Nephron progenitor cell (in vitro differentiated cells): ENCODE results near the gene SAXO1.
"Not testable (repeated sequence)": the region's sequence is repeated elsewhere in the genome, so short reads cannot be mapped to it uniquely, and the experiment has no call there.

Experiments used
- DNase-seq: peaks from one replicate; pipeline ENCODE4 v3.0.0; 2021
- H3K27ac Mint-ChIP-seq: 2 replicates; pipeline ENCODE4 v1.8.0; 2021; ENCODE audit warnings: mild to moderate bottlenecking, moderate library complexity, mixed read lengths
- H3K27me3 Mint-ChIP-seq: 2 replicates; pipeline ENCODE4 v1.8.0; 2021; ENCODE audit warnings: mild to moderate bottlenecking, low read depth, mixed read lengths; ENCODE audit not compliant: poor library complexity
- H3K36me3 Mint-ChIP-seq: 2 replicates; pipeline ENCODE4 v1.8.0; 2021; ENCODE audit warnings: low read depth, mixed read lengths
- H3K4me1 Mint-ChIP-seq: 2 replicates; pipeline ENCODE4 v1.8.0; 2021; ENCODE audit warnings: mixed read lengths
- H3K4me3 Mint-ChIP-seq: 2 replicates; pipeline ENCODE4 v1.8.0; 2021; ENCODE audit warnings: mild to moderate bottlenecking, moderate library complexity, mixed read lengths
- H3K9me3 Mint-ChIP-seq: 2 replicates; pipeline ENCODE4 v1.8.0; 2021; ENCODE audit warnings: mild to moderate bottlenecking, moderate library complexity, mixed read lengths
- TF ChIP-seq, protein P1 (sequence below): fragments of 200-600 bp; sonication (generic); IDR thresholded peaks from 2 replicates; pipeline ENCODE4 v1.5.0; 2021; ENCODE audit warnings: antibody characterized with exemption

SAXO1 gene

DNA sequence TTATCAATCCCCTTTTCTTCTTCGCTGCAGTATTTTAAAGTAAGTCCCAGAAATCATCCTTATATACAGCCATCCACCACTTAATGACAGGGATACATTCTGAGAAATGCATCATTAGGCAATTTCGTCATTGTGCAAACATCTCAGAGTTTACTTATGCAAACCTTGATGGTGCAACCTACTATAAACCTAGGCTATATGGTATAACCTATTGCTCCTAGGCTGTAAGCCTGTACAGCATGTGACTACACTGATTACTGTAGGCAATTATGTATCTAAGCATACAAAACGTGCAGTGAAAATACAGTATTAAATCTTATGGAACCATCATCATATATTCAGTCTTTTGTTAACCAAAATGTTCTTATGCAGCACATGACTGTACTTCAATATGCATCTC, 36.8 kb downstream of the SAXO1 start:
- peaks cover 34% of the 10 kb centered on the region for H3K9me3 Mint-ChIP-seq
- peaks cover 8% of the 10 kb centered on the region for H3K27me3 Mint-ChIP-seq
- no peak overlapping the region for H3K4me3 Mint-ChIP-seq
- H3K4me1 Mint-ChIP-seq, result peaks cover 16% of the 10 kb centered on the region
- H3K27ac Mint-ChIP-seq, result no peak overlapping the region
- H3K36me3 Mint-ChIP-seq, result peaks cover 22% of the 10 kb centered on the region
- TF ChIP-seq, protein P1, sequence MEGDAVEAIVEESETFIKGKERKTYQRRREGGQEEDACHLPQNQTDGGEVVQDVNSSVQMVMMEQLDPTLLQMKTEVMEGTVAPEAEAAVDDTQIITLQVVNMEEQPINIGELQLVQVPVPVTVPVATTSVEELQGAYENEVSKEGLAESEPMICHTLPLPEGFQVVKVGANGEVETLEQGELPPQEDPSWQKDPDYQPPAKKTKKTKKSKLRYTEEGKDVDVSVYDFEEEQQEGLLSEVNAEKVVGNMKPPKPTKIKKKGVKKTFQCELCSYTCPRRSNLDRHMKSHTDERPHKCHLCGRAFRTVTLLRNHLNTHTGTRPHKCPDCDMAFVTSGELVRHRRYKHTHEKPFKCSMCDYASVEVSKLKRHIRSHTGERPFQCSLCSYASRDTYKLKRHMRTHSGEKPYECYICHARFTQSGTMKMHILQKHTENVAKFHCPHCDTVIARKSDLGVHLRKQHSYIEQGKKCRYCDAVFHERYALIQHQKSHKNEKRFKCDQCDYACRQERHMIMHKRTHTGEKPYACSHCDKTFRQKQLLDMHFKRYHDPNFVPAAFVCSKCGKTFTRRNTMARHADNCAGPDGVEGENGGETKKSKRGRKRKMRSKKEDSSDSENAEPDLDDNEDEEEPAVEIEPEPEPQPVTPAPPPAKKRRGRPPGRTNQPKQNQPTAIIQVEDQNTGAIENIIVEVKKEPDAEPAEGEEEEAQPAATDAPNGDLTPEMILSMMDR, result no peak
- DNase-seq, result no peak

DNA sequence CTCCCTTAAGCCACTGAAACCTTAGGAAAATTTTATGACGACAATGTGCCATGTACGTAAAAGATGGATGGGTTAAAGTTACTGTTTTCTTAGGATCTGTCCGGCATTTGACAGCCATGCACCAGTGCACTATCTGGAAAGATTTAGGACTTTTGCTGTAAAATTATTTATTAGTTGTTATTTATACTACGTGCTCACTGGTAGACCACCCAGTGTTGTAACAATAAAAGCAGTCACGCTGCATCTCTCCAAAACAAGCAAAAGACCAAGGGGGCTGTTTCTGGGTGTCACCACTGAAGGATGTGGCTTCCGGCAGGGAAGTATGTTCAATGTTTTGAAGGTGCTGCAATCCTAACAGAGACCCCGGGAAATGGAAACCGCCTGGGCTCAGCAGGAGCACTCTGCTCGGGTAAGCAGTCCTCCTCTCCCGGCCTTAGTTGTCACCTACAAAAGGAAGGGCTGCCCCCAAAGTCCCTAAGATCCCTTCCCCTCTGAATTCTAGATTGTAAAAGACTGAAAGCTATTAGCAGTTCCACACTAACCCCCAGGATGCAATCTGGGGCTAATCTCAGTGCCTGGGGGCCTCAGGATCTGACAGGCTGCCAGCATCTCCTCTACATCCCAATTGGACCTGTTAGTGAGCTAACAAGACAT, 38.6 kb downstream of the SAXO1 start:
- H3K4me3 Mint-ChIP-seq, result no peak overlapping the region
- peaks cover 16% of the 10 kb centered on the region for H3K4me1 Mint-ChIP-seq
- TF ChIP-seq, protein P1, result no peak
- peaks cover 16% of the 10 kb centered on the region for H3K36me3 Mint-ChIP-seq
- peaks cover 23% of the 10 kb centered on the region for H3K9me3 Mint-ChIP-seq
- peaks cover 8% of the 10 kb centered on the region for H3K27me3 Mint-ChIP-seq
- no peak overlapping the region for H3K27ac Mint-ChIP-seq
- no peak for DNase-seq

DNA sequence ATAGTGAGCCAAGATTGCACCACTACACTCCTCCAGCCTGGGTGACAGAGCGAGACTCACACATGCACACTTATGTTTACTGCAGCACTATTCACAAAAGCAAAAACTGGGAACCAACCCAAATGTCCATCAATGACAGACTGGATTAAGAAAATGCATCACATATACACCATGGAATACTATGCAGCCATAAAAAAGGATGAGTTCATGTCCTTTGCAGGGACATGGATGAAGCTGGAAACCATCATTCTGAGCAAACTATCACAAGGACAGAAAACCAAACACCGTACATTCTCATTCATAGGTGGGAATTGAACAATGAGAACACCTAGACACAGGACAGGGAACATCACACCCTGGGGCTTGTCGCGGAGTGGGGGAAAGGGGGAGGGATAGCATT, 41.8 kb downstream of the SAXO1 start:
- not testable (repeated sequence) for H3K27me3 Mint-ChIP-seq, H3K27ac Mint-ChIP-seq, H3K36me3 Mint-ChIP-seq, H3K9me3 Mint-ChIP-seq, DNase-seq, H3K4me3 Mint-ChIP-seq
- H3K4me1 Mint-ChIP-seq, result peaks cover 34% of the 10 kb centered on the region

DNA sequence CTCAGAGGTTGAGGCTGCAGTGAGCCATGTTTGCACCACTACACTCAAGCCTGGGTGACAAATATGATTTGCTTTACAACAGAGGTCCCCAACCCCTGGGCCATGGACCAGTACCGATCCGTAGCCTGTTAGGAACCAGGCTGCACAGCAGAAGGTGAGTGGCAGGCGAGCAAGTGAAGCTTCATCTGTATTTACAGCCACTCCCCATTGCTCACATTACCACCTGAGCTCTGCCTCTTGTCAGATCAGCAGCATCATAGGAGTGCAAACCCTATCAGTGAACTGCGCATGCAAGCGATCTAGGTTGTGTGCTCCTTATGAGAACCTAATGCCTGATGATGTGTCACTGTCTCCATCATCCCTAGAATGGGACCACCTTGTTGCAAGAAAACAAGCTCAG, 42.5 kb downstream of the SAXO1 start:
- Mint-ChIP-seq H3K36me3 (no peaks in the 10 kb centered on the region), H3K4me1 (peaks cover 41% of the 10 kb centered on the region), H3K27ac (no peak overlapping the region), H3K4me3 (no peak overlapping the region), H3K27me3 (peaks cover 5% of the 10 kb centered on the region), H3K9me3 (no peaks in the 10 kb centered on the region)
- DNase-seq, result no peak
- TF ChIP-seq, protein P1, result no peak

DNA sequence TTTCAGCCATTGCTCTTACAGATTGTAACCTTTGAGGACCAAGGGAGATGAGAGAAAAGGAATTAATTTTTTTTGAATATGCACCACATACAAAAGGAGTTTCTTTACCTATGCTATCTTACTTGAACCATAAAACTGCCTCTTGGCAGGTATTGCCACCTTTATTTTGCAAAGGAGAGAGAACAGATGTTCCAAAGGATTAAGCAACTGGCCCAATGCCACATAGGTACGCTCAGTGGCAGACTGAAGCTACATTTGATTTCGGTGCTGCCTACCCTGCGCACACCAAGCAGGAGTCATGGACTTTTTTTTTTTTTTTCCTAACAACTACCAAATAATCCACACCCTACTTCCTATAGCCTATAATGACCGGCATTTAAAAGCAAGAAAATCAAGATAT, 43.1 kb downstream of the SAXO1 start:
- H3K36me3 Mint-ChIP-seq, result peaks cover 3% of the 10 kb centered on the region
- no peak for DNase-seq
- TF ChIP-seq, protein P1, result no peak

DNA sequence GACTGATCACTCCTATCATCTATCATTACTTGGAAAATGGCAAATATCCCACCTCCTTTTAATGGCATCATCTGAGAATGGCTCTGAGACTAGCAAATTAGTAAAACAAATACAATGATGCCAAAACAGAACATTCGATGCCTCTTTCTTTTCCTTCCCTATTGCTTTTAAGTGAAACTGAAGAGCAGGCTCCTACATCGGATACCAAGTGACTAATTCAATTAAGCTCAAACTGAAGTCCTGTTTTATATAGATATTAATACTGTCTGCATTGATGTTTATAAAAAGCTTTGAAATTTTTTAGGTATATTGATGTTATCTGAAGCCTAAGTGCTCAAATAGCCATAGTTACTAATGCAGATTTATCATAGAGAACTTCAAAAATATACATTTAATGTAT, 43.9 kb downstream of the SAXO1 start:
- Mint-ChIP-seq H3K4me3 (no peak overlapping the region), H3K27me3 (peaks cover 5% of the 10 kb centered on the region), H3K36me3 (peaks cover 10% of the 10 kb centered on the region), H3K9me3 (peaks cover 11% of the 10 kb centered on the region), H3K4me1 (peaks cover 36% of the 10 kb centered on the region), H3K27ac (no peak overlapping the region)
- TF ChIP-seq, protein P1, result no peak
- no peak for DNase-seq

More for the DNA sequence above, 43.1 kb downstream of the SAXO1 start:
- Mint-ChIP-seq H3K27ac (no peak overlapping the region), H3K4me3 (no peak overlapping the region), H3K4me1 (peaks cover 41% of the 10 kb centered on the region), H3K9me3 (peaks cover 3% of the 10 kb centered on the region), H3K27me3 (peaks cover 5% of the 10 kb centered on the region)
